Natural killer cell (primary cell): ENCODE measurements around the gene MAP2K7. TPM values are rescaled to one million over a fixed set of nuclear protein-coding genes. Genes with fewer than 3 reads are reported as not detected.

Experiments used
- ATAC-seq, 3 donors: fragments of 150-1000 bp in 2 of 3; fragments of 200-7000 bp in 1 of 3; cut with Tn5 transposase; 1 replicate in 1 of 3; 2 replicates in 2 of 3; pipeline ENCODE4 v1.10.0; 2021; ENCODE audit warnings: mild to moderate bottlenecking in 2 of 3, moderate library complexity in 2 of 3
- DNase-seq, 2 donors: peaks; one replicate each; pipeline versions ENCODE4 v3.0.0 to v3.0.0-alpha.2; 2013 to 2021; ENCODE audit warnings: mixed read lengths in 1 of 2
- H3K27ac ChIP-seq: one replicate; pipeline ENCODE4 v1.5.1; 2013; ENCODE audit warnings: mild to moderate bottlenecking, low read length
- H3K27me3 ChIP-seq: one replicate; pipeline ENCODE4 v1.6.1; 2013; ENCODE audit warnings: low read length; ENCODE audit not compliant: control insufficient read depth, insufficient read depth
- H3K36me3 ChIP-seq: one replicate; pipeline ENCODE4 v1.6.1; 2013; ENCODE audit warnings: low read length; ENCODE audit not compliant: control insufficient read depth, insufficient read depth
- H3K4me1 ChIP-seq: one replicate; pipeline ENCODE4 v1.6.1; 2013; ENCODE audit warnings: low read length; ENCODE audit not compliant: control insufficient read depth, insufficient read depth
- H3K4me3 ChIP-seq: one replicate; pipeline ENCODE4 v1.5.1; 2013; ENCODE audit warnings: low read length
- H3K9me3 ChIP-seq: one replicate; pipeline ENCODE4 v1.6.1; 2013; ENCODE audit warnings: low read length; ENCODE audit not compliant: control insufficient read depth, insufficient read depth
- H3K27ac Mint-ChIP-seq, 2 donors: one replicate each; pipeline ENCODE4 v1.8.0; 2022; ENCODE audit warnings: mild to moderate bottlenecking in 2 of 2, mixed read lengths in 2 of 2, moderate library complexity in 1 of 2
- H3K27me3 Mint-ChIP-seq, 2 donors: one replicate each; pipeline ENCODE4 v1.8.0; 2022; ENCODE audit warnings: low read depth in 2 of 2, mixed read lengths in 2 of 2
- H3K36me3 Mint-ChIP-seq: one replicate; pipeline ENCODE4 v1.8.0; 2022; ENCODE audit warnings: mixed read lengths
- H3K4me1 Mint-ChIP-seq, 2 donors: one replicate each; pipeline ENCODE4 v1.8.0; 2022; ENCODE audit warnings: mixed read lengths in 2 of 2
- H3K4me3 Mint-ChIP-seq: one replicate; pipeline ENCODE4 v1.8.0; 2022; ENCODE audit warnings: mild to moderate bottlenecking, moderate library complexity, mixed read lengths
- H3K9me3 Mint-ChIP-seq, 2 donors: one replicate each; pipeline ENCODE4 v1.8.0; 2022; ENCODE audit warnings: mixed read lengths in 2 of 2
- CTCF ChIP-seq: fragments of 200-600 bp; IDR thresholded peaks from one replicate; pipeline ENCODE4 v1.8.0; 2022; ENCODE audit warnings: antibody characterized with exemption
- WGBS: methylation state at CpG from one replicate; pipeline ENCODE4 v1.1.7; 2013; ENCODE audit warnings: missing lambda C conversion rate; ENCODE audit not compliant: insufficient coverage; 5-methylcytosine and 5-hydroxymethylcytosine counted together
- intact Hi-C: fragments of 100-400 bp; cut with micrococcal nuclease; formaldehyde crosslinking; loops from one replicate; pipeline ENCODE4 v1.14.2; 2022
- total RNA-seq, 4 donors: library from RNA; stranded (reverse); fragments of 120-200 nt in 1 of 4; gene quantifications; one replicate each; pipeline versions ENCODE4 v1.2.3 to v1.2.4, GENCODE V29; 2013 to 2022

The MAP2K7 gene
- total RNA-seq, 3 donors from 2014 or later (not counting 1 experiment from before 2014, with no cell fraction given) = 131 to 218 (median 159) TPM

GRCh38 chr19:7933411-7933810 lies 29.7 kb downstream of the MAP2K7 start:
- intact Hi-C loops = no loop called here
- DNase-seq (peak in 1 of 2 donors; percentile 14), ATAC-seq (no peak)
- Mint-ChIP-seq H3K9me3 (no peaks in the 10 kb centered on the region), H3K36me3 (no peaks in the 10 kb centered on the region), H3K4me1 (peaks cover 0 to 8% of the 10 kb centered on the region in 2 donors), H3K4me3 (no peak overlapping the region), H3K27me3 (no peaks in the 10 kb centered on the region), H3K27ac (no peak overlapping the region)
- Histone ChIP-seq H3K4me3 (no peak overlapping the region), H3K4me1 (peaks cover 9% of the 10 kb centered on the region), H3K27ac (no peak overlapping the region), H3K9me3 (no peaks in the 10 kb centered on the region), H3K27me3 (no peaks in the 10 kb centered on the region), H3K36me3 (peaks cover 64% of the 10 kb centered on the region)
- TF ChIP-seq CTCF = no peak
- WGBS = 89% methylated on average over 14 of the region's 14 CpGs

- 96% methylated on average over 55 of the region's 55 CpGs for WGBS
- H3K27me3 ChIP-seq = no peaks in the 10 kb centered on the region
- H3K27ac ChIP-seq = no peak overlapping the region
- no peak for TF ChIP-seq CTCF
- ATAC-seq = no peak
- H3K9me3 ChIP-seq = no peaks in the 10 kb centered on the region
- no peak overlapping the region for H3K27ac Mint-ChIP-seq
- no peaks in the 10 kb centered on the region for H3K9me3 Mint-ChIP-seq
- no peak overlapping the region for H3K4me3 ChIP-seq
- no peak for DNase-seq
- peaks cover 64% of the 10 kb centered on the region for H3K36me3 ChIP-seq
- H3K4me1 Mint-ChIP-seq = peaks cover 0 to 11% of the 10 kb centered on the region in 2 donors
- no peaks in the 10 kb centered on the region for H3K27me3 Mint-ChIP-seq
- intact Hi-C loops = no loop called here
- no peaks in the 10 kb centered on the region for H3K36me3 Mint-ChIP-seq
- peaks cover 9% of the 10 kb centered on the region for H3K4me1 ChIP-seq
- H3K4me3 Mint-ChIP-seq = no peak overlapping the region
Observed at GRCh38 chr19:7933828-7934725, 30.4 kb downstream of the MAP2K7 start.

- WGBS = 94% methylated on average over 21 of the region's 21 CpGs
- no peaks in the 10 kb centered on the region for H3K27me3 Mint-ChIP-seq
- no peaks in the 10 kb centered on the region for H3K9me3 Mint-ChIP-seq
- no peak for DNase-seq
- Histone ChIP-seq H3K4me3 (no peak overlapping the region), H3K9me3 (no peaks in the 10 kb centered on the region), H3K27ac (no peak overlapping the region), H3K4me1 (peaks cover 3% of the 10 kb centered on the region), H3K27me3 (no peaks in the 10 kb centered on the region), H3K36me3 (peaks cover 64% of the 10 kb centered on the region)
- no peaks in the 10 kb centered on the region for H3K36me3 Mint-ChIP-seq
- no peak for TF ChIP-seq CTCF
- H3K27ac Mint-ChIP-seq = no peak overlapping the region
- intact Hi-C loops = no loop called here
- H3K4me3 Mint-ChIP-seq = no peak overlapping the region
- peaks cover 0 to 5% of the 10 kb centered on the region in 2 donors for H3K4me1 Mint-ChIP-seq
- no peak for ATAC-seq
Observed at GRCh38 chr19:7934766-7935165, 31.1 kb downstream of the MAP2K7 start.
